ENCODE results near the gene FBXL19. TPM values are rescaled to one million over a fixed set of nuclear protein-coding genes. Genes with fewer than 3 reads are reported as not detected.

The FBXL19 gene
- total RNA-seq, 1 donor from 2014 or later, result 66.9 TPM

DNA sequence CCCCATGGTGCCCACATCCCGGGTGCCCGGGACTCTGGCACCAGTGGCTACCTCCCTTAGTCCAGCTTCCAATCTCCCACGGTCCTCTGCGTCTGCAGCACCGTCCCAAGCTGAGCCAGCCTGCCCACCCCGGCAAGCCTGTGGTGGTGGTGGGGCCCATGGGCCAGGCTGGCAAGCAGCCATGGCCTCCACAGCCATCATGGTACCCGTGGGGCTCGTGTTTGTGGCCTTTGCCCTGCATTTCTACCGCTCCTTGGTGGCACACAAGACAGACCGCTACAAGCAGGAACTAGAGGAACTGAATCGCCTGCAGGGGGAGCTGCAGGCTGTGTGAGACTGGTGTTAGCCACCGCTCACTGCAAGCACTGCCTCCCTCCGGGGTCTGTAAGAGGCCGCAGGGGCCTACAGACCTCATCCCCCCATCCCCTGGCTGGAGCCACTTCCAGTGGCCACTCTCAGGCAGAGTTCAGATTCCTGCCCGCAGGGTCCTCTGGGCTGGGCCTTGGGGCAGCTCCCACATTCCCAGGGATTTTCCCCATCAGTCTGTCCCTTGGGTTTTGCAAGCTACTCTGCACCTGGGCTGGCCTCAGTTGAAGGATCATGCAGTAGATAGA, 30.2 kb downstream of the FBXL19 start:
- DNase-seq (ENCODE audit: low spot score in 2 of 2), result peak in 1 of 2 donors; percentile 80
- TF ChIP-seq, protein P1, sequence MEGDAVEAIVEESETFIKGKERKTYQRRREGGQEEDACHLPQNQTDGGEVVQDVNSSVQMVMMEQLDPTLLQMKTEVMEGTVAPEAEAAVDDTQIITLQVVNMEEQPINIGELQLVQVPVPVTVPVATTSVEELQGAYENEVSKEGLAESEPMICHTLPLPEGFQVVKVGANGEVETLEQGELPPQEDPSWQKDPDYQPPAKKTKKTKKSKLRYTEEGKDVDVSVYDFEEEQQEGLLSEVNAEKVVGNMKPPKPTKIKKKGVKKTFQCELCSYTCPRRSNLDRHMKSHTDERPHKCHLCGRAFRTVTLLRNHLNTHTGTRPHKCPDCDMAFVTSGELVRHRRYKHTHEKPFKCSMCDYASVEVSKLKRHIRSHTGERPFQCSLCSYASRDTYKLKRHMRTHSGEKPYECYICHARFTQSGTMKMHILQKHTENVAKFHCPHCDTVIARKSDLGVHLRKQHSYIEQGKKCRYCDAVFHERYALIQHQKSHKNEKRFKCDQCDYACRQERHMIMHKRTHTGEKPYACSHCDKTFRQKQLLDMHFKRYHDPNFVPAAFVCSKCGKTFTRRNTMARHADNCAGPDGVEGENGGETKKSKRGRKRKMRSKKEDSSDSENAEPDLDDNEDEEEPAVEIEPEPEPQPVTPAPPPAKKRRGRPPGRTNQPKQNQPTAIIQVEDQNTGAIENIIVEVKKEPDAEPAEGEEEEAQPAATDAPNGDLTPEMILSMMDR (IDR thresholded peaks at IDR 0.05), result peak; percentile 38 to 60 (median 52)
- Histone ChIP-seq H3K4me3 (no peak overlapping the region), H3K27ac (peak overlapping the region; percentile 17 to 93), H3K4me1 (peaks cover 11 to 36% of the 10 kb centered on the region in 2 donors), H3K9me3 (no peaks in the 10 kb centered on the region), H3K36me3 (no peaks in the 10 kb centered on the region), H3K27me3 (no peaks in the 10 kb centered on the region)
- intact Hi-C loops (cut with DNase I), result no loop called here

DNA sequence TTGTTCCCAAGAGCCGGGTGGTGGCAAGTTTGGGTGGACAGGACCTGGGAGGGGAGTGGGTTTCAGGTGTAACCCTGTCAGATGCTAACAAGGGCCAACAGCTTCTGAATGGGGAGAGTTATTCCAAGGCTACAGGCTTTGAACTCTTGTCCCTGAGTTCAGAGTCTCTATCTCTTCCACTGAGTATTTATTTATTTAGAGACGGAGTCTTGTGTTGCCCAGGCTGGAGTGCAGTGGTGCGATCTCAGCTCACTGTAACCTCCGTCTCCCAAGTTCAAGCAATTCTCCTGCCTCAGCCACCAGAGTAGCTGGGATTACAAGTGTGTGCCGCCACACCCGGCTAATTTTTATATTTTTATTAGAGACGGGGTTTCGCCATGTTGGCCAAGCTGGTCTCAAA, 31.6 kb downstream of the FBXL19 start:
- no peaks in the 10 kb centered on the region for H3K9me3 ChIP-seq
- H3K27ac ChIP-seq, result no peak overlapping the region
- TF ChIP-seq, protein P1 (IDR thresholded peaks at IDR 0.05), result no peak
- DNase-seq (ENCODE audit: low spot score in 2 of 2), result no peak
- no peaks in the 10 kb centered on the region for H3K27me3 ChIP-seq
- H3K36me3 ChIP-seq, result peaks cover 1 to 9% of the 10 kb centered on the region in 2 donors
- H3K4me1 ChIP-seq, result peaks cover 7 to 45% of the 10 kb centered on the region in 2 donors
- intact Hi-C loops (cut with DNase I), result loop anchor here (5.0 kb wide), 1 partner anchor 42 kb away; no protein-coding TSS in a partner anchor
- H3K4me3 ChIP-seq, result no peak overlapping the region

DNA sequence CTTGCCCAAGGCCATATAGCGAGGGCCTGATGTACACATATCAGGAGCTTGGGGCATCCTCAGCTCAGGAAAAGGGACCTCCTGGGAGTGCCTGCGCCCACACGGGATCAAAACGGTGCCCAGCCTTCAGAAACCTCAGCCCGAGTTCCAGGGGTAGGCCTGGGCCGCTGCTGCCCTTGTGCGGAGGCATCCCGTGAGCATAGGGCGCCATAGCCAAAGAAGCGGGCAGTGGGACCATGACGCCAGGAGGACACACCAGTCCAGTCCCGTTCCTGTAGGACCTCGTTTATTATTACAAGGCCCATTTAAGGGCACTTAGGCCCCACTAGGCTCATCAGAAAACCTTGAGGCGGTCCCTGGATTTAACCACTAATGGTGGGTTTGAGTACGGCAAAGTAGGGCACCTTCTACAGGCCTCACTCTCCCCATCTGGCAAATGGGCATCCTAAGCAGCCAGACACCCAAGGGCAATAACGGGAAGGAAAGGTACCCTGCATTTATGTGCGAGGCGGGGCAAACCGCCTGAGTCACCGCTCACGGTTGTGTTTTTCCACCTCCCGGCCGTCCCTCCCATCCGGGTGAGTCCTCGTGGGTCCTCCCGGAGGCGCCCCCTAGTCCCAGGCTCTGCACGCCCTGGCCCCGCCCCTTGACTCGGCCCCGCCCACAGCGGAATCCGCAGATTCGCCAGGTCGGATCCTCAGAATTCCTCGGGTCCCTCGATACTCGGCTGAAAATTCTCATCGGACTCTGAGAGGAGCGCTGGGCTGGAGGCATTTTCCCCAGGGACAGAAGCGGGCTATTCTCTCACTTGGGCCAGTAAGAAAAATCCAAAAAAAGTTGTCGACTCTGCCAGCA, 33.5 kb downstream of the FBXL19 start:
- Histone ChIP-seq H3K4me1 (peaks cover 3 to 28% of the 10 kb centered on the region in 2 donors), H3K27ac (peak overlapping the region; percentile 98 to 99), H3K36me3 (peaks cover 18 to 26% of the 10 kb centered on the region in 2 donors), H3K27me3 (no peaks in the 10 kb centered on the region), H3K4me3 (peak overlapping the region; percentile 94 to 95), H3K9me3 (no peaks in the 10 kb centered on the region)
- DNase-seq (ENCODE audit: low spot score in 2 of 2), result peak in 1 of 2 donors; percentile 91
- intact Hi-C loops (cut with DNase I), result loop anchor here (1.0 to 5.0 kb wide), 4 partner anchors 34 to 116 kb away; partner anchors contain the start of genes BCL7C and FBXL19
- TF ChIP-seq, protein P1 (IDR thresholded peaks at IDR 0.05), result peak in 1 of 3 experiments; percentile 21

DNA sequence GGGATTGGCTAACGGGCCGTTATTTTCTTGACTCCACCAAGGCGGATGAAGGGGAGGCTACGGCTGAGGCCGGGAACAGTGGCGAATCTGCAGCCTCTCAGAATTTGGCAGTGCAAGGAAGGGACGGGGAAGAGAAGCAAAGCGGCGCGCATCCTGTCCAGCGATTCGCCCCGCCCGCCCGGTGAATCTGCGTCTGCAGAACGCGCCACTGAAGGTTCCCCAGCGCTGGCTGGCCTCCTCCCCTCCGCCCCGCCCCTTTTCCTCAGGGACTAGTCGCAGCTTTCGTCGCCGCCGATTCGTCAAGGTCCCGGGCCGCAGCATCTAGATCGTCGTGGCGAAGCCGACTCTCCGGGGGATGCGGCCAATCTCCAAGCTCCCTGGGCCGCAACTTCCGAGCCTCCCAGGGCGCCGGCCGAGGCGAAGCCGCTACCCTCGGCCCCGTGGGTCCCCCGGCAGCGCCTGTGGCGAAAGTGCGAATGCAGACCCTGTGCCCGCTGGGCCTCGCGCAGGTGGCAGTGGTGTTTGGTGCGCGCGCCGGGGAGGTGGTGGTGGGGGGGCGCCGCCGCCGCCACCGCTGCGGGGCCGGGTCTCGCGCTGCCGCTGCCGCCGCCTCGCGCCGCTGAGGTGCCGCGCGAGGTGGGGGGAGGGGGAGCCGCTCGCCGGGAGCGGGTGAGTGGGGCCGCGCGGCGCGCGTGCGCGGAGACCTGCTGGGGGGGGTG, 34.2 kb downstream of the FBXL19 start, which contains the start of gene SETD1A:
SETD1A (plus strand) TSS at position 299 of the 719 bp plus-strand sequence. CDS start 978 bp downstream, outside the sequence.
- intact Hi-C loops (cut with DNase I), result loop anchor here (1.0 to 5.0 kb wide), 4 partner anchors 34 to 116 kb away; partner anchors contain the start of genes BCL7C and FBXL19
- peak within 1 kb of the TSS; percentile 94 to 95 for H3K4me3 ChIP-seq
- TF ChIP-seq, protein P1 (IDR thresholded peaks at IDR 0.05), result peak in 1 of 3 experiments; percentile 11
- no peaks in the 10 kb centered on the region for H3K27me3 ChIP-seq
- peak within 1 kb of the TSS; percentile 98 to 99 for H3K27ac ChIP-seq
- H3K9me3 ChIP-seq, result no peaks in the 10 kb centered on the region
- H3K4me1 ChIP-seq, result peaks cover 3 to 22% of the 10 kb centered on the region in 2 donors
- DNase-seq (ENCODE audit: low spot score in 2 of 2), result peak; percentile 81 to 98
- peaks cover 26 to 34% of the 10 kb centered on the region in 2 donors for H3K36me3 ChIP-seq
